GM19043 (cell line): Measurements from ENCODE around the gene DSEL.

Source experiments
- ATAC-seq: cut with Tn5 transposase; IDR thresholded peaks from one replicate; pipeline ENCODE4 v1.9.1; 2021; ENCODE audit warnings: low read depth; ENCODE audit not compliant: unreplicated experiment

Gene DSEL

GRCh38 chr18:67516539-67517443, at the start of gene DSEL:
DSEL (minus strand) TSS chr18:67516720; CDS start chr18:67514608, 2,112 bp downstream.
- peak; percentile 98 for ATAC-seq

DNA sequence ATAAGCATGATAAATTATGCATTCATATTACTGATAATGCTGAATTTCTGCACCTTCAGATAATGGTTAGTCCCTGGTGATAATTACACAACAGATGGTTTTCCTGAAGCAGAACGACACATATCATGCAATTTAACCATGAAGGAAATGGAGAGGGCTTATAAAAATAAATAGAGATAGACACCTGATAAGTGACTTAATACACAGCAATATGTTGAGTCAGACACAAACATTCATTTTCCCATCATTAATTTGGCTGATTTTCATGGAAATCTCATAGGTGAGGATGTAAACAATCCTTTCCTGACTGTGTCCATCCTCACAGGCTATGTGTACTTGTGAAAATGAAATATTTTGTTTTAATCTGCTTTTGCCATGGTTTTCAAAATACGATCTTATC, 36.9 kb upstream of the DSEL start:
- no peak for ATAC-seq

GRCh38 chr18:67550872-67551520, 34.5 kb upstream of the DSEL start:
- ATAC-seq, result no peak

GRCh38 chr18:67549946-67550345, 33.4 kb upstream of the DSEL start:
- no peak for ATAC-seq

- no peak for ATAC-seq
These were observed 29.2 kb upstream of the DSEL start for GRCh38 chr18:67545681-67546080.

DNA sequence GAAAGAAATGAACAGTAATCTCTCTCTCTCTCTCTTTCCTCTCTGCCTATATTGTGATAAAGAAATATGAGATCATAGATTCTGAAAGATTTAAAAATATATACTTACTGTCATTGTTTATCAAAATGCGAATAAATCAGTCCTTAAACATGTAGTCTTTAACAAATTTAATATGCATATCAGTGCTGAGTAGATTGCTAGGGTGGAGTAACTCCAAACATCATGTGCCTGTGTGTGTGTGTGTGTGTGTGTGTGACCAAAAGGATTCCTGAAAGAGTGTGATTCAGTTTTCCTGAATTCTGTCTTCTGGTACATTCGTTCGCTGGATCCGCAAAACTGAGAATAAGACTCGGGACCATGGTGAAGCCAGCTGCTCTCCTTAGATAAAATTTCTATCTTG, 24.0 kb upstream of the DSEL start:
- ATAC-seq, result no peak

DNA sequence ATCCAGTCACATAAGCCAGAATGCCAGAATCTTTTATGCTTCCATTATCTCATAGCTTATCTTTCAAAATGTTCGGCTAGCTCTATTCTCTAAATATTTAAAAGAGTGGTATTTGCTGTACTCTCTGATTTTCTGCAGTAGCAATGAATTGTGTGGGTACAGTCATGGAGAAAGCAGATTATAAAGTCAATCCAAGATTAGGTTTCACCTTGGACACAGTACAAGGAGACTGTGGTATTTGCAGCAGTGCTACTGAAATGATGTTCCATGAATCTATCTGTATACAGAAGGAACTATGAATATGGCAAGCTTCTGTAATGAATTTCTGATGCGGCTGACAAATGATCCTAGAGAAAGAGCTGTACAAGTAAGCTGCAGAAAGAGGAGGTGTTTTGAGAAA, 15.4 kb upstream of the DSEL start:
- no peak for ATAC-seq

- ATAC-seq, result no peak
These were observed 9.0 kb upstream of the DSEL start for GRCh38 chr18:67525328-67526099.

DNA sequence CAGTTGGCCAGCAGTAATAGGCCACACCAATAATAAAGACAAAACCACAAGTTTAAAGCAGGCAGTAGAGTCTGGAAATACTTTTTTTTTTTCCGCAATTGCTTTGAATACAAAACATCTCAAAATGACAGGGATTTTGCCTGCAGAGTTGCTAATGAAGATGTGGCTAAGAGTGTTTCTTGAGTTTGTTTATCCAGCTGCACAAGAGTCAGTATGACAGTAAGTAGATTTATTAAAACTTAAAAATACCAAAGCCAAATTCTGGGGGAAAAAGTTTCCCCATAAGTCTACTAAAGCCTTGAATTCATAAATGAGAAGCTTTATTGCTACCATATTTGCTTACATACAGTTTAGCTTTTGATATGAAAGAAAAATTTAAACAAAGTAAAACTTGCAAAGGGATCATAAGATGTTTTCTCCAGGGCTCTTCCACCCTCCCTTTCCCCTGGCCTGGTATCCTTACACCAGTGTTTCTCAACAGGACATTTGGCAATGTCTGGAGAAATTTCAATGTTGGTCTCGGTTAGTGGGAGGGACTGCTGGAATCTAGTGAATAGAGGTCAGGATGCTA, 3.9 kb upstream of the DSEL start:
- ATAC-seq, result no peak

DNA sequence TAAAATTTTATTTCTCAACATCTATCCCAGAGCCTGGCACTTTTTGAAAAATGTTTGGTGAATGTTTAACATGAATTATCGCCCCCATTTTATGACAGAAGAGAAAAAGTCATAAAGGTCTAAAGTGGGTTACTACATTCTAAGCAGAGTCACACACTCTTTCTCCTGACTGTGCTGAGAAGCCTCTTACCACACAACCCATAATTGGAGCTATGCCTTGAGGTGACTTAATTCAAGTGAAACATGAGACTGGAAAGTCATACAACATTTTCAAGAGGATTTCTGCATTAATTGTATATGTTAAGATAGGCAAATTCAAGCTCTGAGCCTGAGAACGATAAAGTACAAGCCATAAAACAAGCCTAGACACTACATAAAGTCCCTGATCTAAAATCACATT, 3.1 kb upstream of the DSEL start:
- no peak for ATAC-seq

- ATAC-seq, result no peak
These were observed 2.0 kb upstream of the DSEL start for GRCh38 chr18:67518566-67518965.

GRCh38 chr18:67517444-67517765, 885 bp upstream of the DSEL start:
- ATAC-seq, result no peak

DNA sequence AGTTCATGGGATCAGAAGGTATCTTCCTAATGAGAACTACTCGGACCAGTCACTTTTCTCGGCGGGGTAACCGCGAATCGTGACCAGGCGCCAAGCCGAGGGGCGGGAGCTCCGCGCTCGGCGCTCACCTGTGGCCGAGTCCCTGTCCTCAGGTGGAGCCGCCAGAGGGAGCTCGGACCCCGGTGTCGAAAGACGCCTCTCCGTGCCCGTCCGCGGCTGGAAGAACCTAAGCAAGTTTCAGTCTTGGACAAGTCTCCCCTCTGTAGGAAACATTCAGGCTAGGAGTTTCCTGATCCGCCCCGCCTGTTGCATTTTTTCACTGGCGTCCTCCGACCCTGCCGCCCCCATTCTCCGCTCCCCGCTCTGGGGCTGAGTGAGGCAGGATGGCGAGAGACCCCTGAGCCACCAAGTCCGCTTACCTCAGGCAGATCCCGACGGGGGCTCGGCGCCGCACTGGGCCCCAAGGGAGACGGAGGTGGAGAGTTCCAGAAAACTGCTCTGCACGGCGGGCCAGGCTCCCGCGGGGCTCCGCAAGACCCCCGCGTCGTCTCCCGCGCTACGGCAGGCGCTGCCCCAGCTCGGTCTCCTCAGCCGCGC, 480 bp downstream of the DSEL start:
- ATAC-seq, result peak; percentile 16

GRCh38 chr18:67514901-67515540, 1.5 kb downstream of the DSEL start:
- no peak for ATAC-seq

DNA sequence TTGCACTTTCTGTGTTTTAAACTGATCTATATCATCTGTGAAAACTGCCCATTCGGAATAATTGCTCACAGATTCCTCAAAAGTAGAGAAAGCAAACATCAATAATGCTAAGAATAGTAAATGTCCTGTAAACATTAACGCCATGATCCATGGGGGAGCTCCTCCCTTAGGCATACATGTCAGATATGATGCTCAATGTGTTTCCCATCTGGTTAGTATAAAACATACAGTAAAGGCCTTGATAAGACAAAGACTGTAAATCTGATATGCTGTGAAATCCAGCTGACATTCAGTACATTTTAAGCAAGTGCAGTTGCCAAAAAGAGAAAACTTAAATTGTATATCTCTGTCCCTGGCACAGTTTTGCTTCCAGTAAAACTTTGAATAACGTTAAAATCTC, 2.1 kb downstream of the DSEL start:
- no peak for ATAC-seq

DNA sequence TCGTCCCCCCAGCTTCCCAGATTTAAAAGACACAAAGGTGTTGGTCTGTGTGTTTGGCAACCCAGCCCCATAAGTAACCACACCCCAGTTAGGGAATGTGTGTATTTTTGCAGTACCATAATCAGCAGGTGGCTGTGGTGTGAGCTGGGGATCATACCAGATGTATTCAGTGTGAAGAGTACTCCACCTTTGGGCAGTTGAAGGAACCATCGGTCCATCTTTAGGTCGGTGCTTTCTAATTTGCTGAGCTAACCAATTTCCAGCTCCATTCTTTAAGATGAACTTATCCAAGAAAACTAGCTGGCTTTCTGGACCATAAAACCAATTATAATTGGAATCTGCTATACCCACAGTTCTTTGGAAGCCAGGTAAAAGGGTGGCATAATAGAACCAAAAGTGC, 3.2 kb downstream of the DSEL start:
- no peak for ATAC-seq

- ATAC-seq, result no peak
These were observed 4.7 kb downstream of the DSEL start for GRCh38 chr18:67511840-67512239.

DNA sequence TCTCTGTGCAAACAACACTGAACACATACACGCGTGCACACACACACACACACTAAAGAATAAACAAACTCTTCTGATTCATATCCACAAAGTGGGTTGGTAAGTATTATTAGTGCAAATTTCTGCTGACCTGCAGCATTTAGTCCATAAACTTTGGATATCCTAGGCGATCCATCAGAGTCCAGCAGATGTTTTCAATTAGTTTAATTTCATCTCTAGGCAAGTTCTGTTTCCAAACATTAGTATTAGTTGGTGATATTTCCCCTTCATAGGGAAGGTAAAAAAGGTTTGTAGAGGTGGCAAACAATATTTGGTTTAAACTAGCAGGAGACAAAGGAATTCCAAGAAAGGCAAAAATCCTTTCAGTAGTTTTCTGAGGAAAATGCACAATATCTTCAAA, 5.7 kb downstream of the DSEL start:
- ATAC-seq, result no peak

- ATAC-seq, result no peak
These were observed 6.7 kb downstream of the DSEL start for GRCh38 chr18:67509741-67510391.

DNA sequence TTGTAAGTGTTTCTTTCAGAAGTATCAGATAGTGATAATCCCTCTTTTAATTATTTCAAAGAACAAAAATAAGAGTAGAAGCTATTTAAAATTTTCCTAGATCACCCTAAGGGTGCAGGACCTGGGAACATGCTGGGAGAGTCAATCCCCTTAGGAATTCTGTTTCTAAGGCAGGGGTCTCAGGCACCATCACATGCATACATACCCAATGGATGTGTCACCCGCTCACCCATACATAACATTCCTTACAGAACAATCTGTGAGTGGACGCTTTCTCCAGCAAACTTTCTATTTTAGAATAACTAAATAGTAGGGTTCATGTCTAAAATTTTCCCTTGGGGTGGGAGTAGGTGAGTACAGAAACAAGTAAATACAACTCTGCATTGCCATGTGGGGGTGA, 8.4 kb downstream of the DSEL start:
- no peak for ATAC-seq
